Skeletal muscle tissue (tissue), 5 donors: ENCODE data around the gene XAGE5. TPM values are rescaled to one million over a fixed set of nuclear protein-coding genes. Genes with fewer than 3 reads are reported as not detected.
"Not testable (repeated sequence)": the region's sequence is repeated elsewhere in the genome, so short reads cannot be mapped to it uniquely, and the experiment has no call there.

ENCODE experiments used
- H3K27ac ChIP-seq: one replicate; pipeline ENCODE4 v1.7.0; 2013; ENCODE audit warnings: mild to moderate bottlenecking, low read depth, low read length, inconsistent platforms
- H3K27me3 ChIP-seq, 3 donors: one replicate each; pipeline ENCODE4 v1.7.0; 2013; ENCODE audit warnings: low read length in 3 of 3; ENCODE audit not compliant: control insufficient read depth in 3 of 3, insufficient read depth in 3 of 3
- H3K36me3 ChIP-seq, 3 donors: one replicate each; pipeline ENCODE4 v1.7.0; 2013; ENCODE audit warnings: low read length in 3 of 3; ENCODE audit not compliant: control insufficient read depth in 3 of 3, insufficient read depth in 3 of 3
- H3K4me1 ChIP-seq, 3 donors: one replicate each; pipeline ENCODE4 v1.7.0; 2013; ENCODE audit warnings: low read length in 3 of 3, mild to moderate bottlenecking in 3 of 3; ENCODE audit not compliant: control insufficient read depth in 3 of 3, insufficient read depth in 3 of 3
- H3K4me3 ChIP-seq, 3 donors: one replicate each; pipeline ENCODE4 v1.7.0; 2013; ENCODE audit warnings: low read length in 3 of 3
- H3K9ac ChIP-seq, 3 donors: one replicate each; pipeline ENCODE4 v1.7.0; 2013; ENCODE audit warnings: low read length in 3 of 3, mild to moderate bottlenecking in 3 of 3, moderate library complexity in 2 of 3, low read depth in 1 of 3
- H3K9me3 ChIP-seq, 3 donors: one replicate each; pipeline ENCODE4 v1.7.0; 2013; ENCODE audit warnings: low read length in 3 of 3; ENCODE audit not compliant: control insufficient read depth in 3 of 3
- small RNA-seq: library from RNA; depleted of rRNA; stranded (forward); fragments of <200 nt; gene quantifications from one replicate; pipeline ENCODE3, GENCODE V24; 2014
- total RNA-seq: library from RNA; depleted of rRNA; stranded (reverse); fragments of >200 nt; gene quantifications from one replicate; pipeline ENCODE4 v1.2.3, GENCODE V29; 2014
- donor health status: Osteomylitis.

XAGE5 gene
- total RNA-seq, 1 donor from 2014 or later = not detected

- H3K27me3 ChIP-seq, H3K27ac ChIP-seq, H3K9me3 ChIP-seq, H3K4me3 ChIP-seq, H3K36me3 ChIP-seq, H3K9ac ChIP-seq, H3K4me1 ChIP-seq: not testable (repeated sequence)
Observed at GRCh38 chrX:52843619-52844018, 32.5 kb downstream of the XAGE5 start.

DNA sequence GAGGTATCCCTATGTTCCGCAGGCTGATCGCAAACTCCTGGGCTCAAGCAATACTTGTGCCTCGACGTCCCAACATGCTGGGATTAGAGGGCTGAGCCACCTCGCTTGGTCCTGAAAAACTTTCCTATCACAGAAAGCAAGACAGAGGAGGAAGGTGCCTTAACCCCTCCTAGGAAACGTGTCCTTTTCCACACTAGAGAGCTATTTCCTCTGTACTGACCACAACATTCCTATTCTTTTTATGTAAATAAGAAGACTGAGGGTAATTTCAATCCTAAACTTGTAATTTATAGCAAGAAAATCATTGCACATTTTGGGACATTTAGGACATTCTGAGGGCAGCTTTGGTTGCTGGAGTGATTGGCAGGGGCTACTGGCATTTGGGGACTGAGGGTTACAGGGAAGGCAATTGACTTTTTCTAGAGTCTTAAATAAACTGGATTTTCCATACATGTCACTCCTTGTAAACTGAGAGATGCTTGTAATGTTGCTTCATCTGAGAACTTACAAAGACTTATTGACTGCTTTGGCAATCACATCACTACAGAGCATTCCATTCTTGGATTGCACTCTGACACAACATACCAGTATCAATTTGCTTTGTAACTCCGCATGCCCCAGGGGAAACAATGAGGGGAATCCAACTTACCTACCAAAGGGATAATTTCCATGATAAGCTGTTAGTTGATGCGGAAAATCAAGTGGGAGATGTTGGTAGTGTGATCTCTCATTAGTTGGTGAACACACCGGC lies 41.2 kb downstream of the XAGE5 start:
- H3K9ac ChIP-seq = no peak overlapping the region
- H3K4me3 ChIP-seq = no peak overlapping the region
- H3K27ac ChIP-seq = no peak overlapping the region
- H3K9me3 ChIP-seq = no peaks in the 10 kb centered on the region
- H3K36me3 ChIP-seq = no peaks in the 10 kb centered on the region
- H3K4me1 ChIP-seq = no peaks in the 10 kb centered on the region
- H3K27me3 ChIP-seq = peaks cover 0 to 23% (median 3%) of the 10 kb centered on the region in 3 donors

- H3K36me3 ChIP-seq, H3K9me3 ChIP-seq, H3K27ac ChIP-seq, H3K9ac ChIP-seq, H3K4me1 ChIP-seq, H3K4me3 ChIP-seq: not testable (repeated sequence)
- H3K27me3 ChIP-seq = peaks cover 0 to 19% (median 0%) of the 10 kb centered on the region in 3 donors
Observed at GRCh38 chrX:52856991-52857525, 46.0 kb downstream of the XAGE5 start.

DNA sequence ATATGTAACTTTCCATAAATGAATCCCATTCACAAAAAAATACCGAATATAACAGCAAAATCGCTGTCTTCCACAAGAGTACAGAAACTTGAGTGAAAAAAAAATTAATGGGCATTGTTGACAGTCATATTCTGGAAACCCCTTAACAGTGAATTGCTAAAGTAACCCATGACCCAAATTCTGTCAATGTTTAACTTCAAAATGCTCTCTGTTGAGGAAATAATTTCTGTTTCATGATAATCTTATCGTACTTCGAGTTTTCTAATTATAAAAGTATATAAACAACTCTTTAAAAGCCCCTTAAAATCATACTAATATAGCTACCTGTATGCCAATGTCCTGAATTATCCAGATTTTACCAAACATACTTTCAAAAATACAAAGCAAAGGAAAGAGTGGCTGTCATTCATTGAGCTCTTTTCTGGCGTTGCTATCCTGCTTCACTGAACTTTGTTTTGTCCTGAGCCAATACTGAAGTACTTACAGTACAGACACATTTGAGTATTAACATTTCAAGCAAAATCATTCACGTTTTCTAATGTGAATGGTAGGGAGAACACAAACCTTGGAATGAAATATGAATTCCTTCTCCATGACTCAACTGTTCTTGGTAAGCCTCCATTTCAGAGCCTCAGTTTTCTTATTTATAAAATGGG lies 54.4 kb downstream of the XAGE5 start:
- Histone ChIP-seq H3K4me3 (no peak overlapping the region), H3K27ac (no peak overlapping the region), H3K9ac (no peak overlapping the region), H3K4me1 (no peaks in the 10 kb centered on the region), H3K27me3 (peaks cover 0 to 12% (median 0%) of the 10 kb centered on the region in 3 donors), H3K9me3 (no peaks in the 10 kb centered on the region), H3K36me3 (no peaks in the 10 kb centered on the region)

Small RNA genes within 50 kb of the gene (small RNA-seq; reads per million reads assigned to genes)
- not detected for gene AC244505.6
- not detected for gene AC244505.7

Other genes starting within 250 kb of the XAGE5 start
- not detected for gene SSX7, start 156.4 kb upstream of the XAGE5 start, total RNA-seq
- not detected for gene SSX2, start 104.1 kb upstream of the XAGE5 start, total RNA-seq
- not detected for gene SSX2B, start 60.0 kb upstream of the XAGE5 start, total RNA-seq
- not detected for gene SPANXN5, start 13.9 kb upstream of the XAGE5 start, total RNA-seq
- gene XAGE3, start 56.8 kb downstream of the XAGE5 start, total RNA-seq = not detected
- 21.9 TPM for gene FAM156B, start 86.0 kb downstream of the XAGE5 start, total RNA-seq
- 3.7 TPM for gene FAM156A, start 147.2 kb downstream of the XAGE5 start, total RNA-seq
- 2.1 TPM for gene GPR173, start 237.5 kb downstream of the XAGE5 start, total RNA-seq